C4-2B (cell line): ENCODE data around the gene NOMO2.
"Not testable (repeated sequence)": the region's sequence is repeated elsewhere in the genome, so short reads cannot be mapped to it uniquely, and the experiment has no call there.

ENCODE experiments used
- H3K27ac ChIP-seq: fragments of 450-650 bp; 2 replicates; pipeline ENCODE4 v1.5.1; 2017
- TF ChIP-seq, protein P1 (sequence below): fragments of 450-650 bp; conservative IDR thresholded peaks from 2 replicates; pipeline ENCODE4 v1.5.1; 2017; ENCODE audit warnings: mild to moderate bottlenecking

Gene NOMO2

GRCh38 chr16:18537004-18537403, 24.9 kb downstream of the NOMO2 start:
- TF ChIP-seq, protein P1, sequence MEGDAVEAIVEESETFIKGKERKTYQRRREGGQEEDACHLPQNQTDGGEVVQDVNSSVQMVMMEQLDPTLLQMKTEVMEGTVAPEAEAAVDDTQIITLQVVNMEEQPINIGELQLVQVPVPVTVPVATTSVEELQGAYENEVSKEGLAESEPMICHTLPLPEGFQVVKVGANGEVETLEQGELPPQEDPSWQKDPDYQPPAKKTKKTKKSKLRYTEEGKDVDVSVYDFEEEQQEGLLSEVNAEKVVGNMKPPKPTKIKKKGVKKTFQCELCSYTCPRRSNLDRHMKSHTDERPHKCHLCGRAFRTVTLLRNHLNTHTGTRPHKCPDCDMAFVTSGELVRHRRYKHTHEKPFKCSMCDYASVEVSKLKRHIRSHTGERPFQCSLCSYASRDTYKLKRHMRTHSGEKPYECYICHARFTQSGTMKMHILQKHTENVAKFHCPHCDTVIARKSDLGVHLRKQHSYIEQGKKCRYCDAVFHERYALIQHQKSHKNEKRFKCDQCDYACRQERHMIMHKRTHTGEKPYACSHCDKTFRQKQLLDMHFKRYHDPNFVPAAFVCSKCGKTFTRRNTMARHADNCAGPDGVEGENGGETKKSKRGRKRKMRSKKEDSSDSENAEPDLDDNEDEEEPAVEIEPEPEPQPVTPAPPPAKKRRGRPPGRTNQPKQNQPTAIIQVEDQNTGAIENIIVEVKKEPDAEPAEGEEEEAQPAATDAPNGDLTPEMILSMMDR: peak; percentile 36
- not testable (repeated sequence) for H3K27ac ChIP-seq

- not testable (repeated sequence) for H3K27ac ChIP-seq
Measured at GRCh38 chr16:18535519-18536168, 26.3 kb downstream of the NOMO2 start.

DNA sequence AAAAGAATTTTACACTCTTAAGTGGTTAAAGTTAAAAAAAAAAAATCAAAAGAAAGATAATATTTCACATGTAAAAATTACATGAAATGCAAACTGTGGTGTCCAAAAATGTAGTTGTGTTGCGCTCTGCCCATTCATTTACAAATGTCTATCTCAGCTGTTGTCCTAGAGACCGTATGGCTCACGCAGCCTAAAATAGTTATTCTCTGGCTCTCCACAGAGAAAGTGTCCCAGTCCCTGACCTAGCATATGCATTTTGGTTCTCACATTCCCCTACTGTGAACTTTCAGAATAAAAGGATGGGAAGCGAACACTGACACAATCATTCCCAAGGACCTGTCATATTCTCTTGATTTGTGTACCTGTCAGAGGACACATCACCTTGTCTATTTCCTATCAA, 27.6 kb downstream of the NOMO2 start:
- H3K27ac ChIP-seq: not testable (repeated sequence)

DNA sequence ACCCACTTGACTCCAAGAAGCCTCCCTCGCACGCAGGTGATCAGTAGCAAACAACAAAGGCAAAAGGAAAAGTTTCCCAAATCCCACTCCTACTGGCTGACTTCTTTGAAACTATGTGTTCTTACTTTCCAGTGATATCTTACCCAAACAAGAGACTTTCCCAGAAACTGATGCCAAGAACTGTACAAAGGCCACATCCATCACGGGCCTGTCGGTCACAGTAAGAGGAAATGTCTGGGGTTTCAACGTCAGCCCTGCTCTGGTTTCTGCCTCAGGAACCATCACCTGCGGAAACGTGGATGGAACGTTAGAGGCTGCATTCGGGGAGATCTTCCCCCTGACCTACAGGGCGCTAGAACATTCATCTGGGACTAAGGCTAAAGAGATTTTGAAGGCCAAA, 30.6 kb downstream of the NOMO2 start:
- H3K27ac ChIP-seq: not testable (repeated sequence)

DNA sequence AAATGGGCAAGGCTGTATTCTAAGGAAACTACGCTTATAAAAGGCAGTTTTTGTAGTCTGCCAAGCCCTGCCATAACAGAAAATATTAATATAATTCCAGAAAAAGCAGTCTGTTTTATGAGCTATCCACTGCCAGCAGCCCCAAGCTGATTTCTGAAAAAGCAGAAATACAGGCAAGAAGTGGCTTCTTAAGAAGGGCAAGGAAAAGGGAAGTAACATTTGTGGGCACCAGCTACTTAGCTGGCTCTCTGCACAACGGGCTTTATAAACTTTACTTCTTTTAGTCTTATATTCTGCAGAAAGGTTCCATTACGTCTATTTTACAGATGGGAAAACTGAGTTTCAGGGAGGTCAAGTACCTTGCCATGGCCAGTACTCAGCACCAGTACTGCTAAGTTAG, 31.6 kb downstream of the NOMO2 start:
- not testable (repeated sequence) for H3K27ac ChIP-seq

DNA sequence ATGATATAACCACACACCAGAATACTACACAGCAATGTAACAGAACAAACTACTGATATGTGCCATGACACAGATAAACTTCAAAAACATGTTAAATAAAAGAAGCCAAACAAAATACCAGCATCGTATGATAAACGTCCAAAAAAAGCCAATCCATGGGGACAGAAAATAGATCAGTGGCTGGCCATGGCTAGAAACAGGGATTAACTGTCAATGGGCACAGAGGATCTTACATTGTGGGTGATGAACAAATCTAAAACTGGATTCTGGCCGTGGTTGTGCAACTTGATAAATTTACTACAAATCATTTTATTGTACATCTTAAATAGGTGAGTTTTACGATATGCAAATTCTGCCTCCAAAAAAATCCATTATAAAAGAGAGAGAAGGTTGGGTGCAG, 35.4 kb downstream of the NOMO2 start:
- not testable (repeated sequence) for H3K27ac ChIP-seq

GRCh38 chr16:18525882-18526482, 35.9 kb downstream of the NOMO2 start:
- not testable (repeated sequence) for H3K27ac ChIP-seq

GRCh38 chr16:18522637-18523036, 39.3 kb downstream of the NOMO2 start:
- H3K27ac ChIP-seq: not testable (repeated sequence)

GRCh38 chr16:18521445-18522181, 40.3 kb downstream of the NOMO2 start:
- not testable (repeated sequence) for H3K27ac ChIP-seq

DNA sequence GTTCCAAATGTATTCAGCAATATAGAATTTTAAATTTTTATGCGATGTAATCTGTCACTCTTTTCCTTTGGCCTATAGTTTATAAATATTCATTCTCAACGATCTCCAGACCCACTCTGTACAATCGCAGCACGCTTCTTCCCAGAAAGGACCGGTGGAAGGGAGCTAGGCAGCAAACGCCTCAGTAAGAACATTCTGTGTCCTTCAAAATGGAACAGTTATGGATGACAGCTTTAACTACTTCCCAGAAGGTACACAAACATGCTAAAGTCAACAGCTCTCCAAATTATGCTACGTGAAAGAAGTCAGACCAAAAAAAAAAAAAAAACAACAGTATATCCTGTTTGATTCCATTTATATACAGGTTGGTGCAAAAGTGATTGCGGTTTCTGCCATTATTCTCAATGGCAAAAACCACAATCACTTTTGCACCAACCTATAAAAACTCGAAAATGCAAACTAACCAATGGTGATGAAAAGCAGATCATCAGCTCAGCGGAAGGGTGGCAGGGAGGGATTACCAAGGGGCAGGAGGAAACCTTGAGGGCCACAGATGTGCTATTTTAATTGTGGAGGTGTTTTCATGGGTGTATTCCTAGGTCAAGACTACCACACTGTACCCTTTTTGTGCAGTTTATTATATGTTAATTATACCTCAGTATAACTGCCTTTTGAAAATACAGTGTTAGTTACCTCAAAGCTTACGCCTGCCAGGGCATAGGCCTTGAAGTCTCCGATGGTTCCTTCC, 43.2 kb downstream of the NOMO2 start:
- not testable (repeated sequence) for H3K27ac ChIP-seq

GRCh38 chr16:18498430-18498829, 63.5 kb downstream of the NOMO2 start:
- H3K27ac ChIP-seq: not testable (repeated sequence)

- not testable (repeated sequence) for H3K27ac ChIP-seq
Measured at GRCh38 chr16:18497032-18497431, 64.9 kb downstream of the NOMO2 start.

DNA sequence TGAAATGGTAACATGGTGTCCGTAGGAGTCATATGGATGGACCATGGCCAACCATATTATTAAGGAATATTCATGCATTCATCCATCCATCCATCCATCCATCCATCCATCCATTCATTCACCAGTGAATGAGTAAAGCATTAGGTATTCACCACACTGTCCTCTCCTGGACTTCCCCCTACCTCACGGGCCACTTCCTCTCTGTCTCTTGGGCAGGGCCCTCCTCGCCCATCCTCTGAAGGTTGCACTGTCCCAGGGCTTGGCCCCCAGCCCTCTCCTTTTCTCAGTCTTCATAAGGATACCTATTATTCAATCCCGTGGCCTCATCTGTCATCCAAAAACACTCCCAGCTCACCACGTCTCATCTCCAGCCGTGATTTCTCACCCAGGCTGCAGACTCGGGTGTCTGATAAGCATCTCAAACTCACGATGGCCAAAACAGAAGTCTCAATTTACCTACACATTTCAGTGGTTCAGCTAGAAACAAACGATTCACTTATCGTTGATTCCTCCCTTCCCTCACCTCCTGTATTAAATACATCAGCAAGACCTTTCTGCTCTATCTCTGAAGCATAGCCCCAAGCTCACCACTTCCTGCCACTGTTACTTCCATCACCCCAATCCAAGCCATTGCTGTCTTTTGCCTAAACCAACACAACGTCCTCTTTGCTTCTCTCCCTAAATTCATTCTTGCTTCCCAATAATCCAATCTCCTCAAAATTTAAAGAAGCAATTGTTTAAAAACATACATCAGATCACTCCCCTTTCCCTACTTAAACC, 69.6 kb downstream of the NOMO2 start:
- H3K27ac ChIP-seq: not testable (repeated sequence)

DNA sequence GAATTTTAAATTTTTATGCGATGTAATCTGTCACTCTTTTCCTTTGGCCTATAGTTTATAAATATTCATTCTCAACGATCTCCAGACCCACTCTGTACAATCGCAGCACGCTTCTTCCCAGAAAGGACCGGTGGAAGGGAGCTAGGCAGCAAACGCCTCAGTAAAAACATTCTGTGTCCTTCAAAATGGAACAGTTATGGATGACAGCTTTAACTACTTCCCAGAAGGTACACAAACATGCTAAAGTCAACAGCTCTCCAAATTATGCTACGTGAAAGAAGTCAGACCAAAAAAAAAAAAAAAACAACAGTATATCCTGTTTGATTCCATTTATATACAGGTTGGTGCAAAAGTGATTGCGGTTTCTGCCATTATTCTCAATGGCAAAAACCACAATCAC, 125.9 kb downstream of the NOMO2 start:
- H3K27ac ChIP-seq: not testable (repeated sequence)

DNA sequence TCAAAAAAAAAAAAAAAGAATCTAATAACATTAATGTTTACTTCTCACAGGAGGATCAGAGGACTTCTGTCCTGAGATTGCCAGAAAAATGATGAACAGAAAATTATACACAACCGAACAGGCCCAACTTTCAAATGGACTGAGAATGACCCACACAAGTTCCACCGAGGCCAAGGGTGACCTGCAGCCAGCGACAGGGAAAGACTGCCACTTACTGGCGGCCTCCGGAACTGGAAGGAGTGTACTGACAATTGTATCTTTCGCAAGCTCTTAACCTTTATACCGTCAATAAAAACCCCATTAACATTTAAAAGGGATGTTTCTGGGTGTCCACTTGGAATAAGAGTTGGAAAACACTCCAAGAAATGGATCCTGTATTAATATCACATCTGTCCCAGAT, 146.1 kb downstream of the NOMO2 start:
- H3K27ac ChIP-seq: not testable (repeated sequence)

DNA sequence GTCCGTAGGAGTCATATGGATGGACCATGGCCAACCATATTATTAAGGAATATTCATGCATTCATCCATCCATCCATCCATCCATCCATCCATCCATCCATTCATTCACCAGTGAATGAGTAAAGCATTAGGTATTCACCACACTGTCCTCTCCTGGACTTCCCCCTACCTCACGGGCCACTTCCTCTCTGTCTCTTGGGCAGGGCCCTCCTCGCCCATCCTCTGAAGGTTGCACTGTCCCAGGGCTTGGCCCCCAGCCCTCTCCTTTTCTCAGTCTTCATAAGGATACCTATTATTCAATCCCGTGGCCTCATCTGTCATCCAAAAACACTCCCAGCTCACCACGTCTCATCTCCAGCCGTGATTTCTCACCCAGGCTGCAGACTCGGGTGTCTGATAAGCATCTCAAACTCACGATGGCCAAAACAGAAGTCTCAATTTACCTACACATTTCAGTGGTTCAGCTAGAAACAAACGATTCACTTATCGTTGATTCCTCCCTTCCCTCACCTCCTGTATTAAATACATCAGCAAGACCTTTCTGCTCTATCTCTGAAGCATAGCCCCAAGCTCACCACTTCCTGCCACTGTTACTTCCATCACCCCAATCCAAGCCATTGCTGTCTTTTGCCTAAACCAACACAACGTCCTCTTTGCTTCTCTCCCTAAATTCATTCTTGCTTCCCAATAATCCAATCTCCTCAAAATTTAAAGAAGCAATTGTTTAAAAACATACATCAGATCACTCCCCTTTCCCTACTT, 152.2 kb downstream of the NOMO2 start:
- H3K27ac ChIP-seq: not testable (repeated sequence)

DNA sequence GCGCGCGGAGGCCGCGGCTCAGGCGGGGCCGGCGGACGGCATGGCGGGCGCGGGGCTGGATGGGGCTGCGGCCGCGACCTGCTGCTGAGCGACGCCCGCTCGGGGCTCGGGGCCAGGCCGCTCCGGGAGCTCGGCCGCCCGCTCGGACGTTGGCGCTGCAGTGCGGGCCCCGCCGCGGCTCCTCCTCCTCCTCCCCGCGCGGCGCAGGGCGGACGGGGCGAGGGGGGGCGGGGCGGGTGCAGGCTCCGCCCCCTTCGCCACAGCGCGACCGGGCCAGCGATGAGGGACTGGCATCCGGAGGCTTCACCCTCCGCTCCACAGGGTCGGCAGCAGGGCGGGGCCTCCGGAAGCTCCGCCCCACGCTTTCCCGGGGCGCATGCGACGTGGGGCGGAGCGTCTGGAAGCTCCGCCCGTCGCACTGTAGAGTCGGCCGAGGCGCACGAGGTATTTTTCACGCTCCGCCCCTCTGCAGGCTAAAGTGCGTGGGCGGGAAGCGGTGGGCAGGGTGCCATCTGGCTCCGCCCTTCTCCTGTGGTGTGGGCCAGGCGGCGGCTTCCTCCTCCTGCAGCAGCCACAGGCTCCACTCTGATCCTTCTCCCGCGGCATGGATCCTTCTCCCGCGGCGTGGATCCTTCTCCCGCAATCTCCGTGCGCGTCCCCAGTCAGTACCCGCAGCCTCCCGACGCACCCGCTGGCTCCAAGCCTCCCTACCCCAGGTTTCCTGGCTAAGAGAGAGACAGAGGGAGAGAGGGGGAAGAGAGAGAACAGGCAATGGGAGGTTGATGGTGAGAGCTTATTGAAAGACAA, 159.8 kb downstream of the NOMO2 start:
- H3K27ac ChIP-seq: not testable (repeated sequence)

DNA sequence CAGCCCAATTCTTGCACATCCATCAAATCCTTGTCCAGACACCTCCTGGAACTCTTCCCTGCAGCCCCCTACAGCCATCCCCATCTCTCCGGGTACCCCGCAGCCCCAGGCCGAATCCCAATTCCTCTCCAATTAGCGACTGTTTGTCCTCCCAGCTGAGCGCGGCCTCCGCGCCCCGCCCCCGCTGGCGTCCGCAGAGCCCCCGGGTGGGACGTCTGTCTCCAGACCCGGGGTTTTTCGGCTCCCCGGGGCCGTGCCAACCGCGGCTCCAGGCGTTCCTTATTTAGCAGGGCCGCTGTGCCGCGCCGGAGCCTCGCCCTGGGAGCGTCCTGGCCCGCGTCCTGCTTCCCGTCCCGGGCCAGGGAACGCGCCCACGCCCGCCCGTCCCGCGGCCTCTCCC, 160.7 kb downstream of the NOMO2 start:
- H3K27ac ChIP-seq: not testable (repeated sequence)

- not testable (repeated sequence) for H3K27ac ChIP-seq
Measured at GRCh38 chr16:18394363-18394762, 167.5 kb downstream of the NOMO2 start.
